Retina (tissue), 1 donor: ENCODE results near the gene SP110.
"Not testable (repeated sequence)": the region's sequence is repeated elsewhere in the genome, so short reads cannot be mapped to it uniquely, and the experiment has no call there.

Experiments
- DNase-seq: peaks from one replicate; pipeline ENCODE4 v3.0.0-alpha.2; 2016

Gene SP110

GRCh38 chr2:230222829-230223228 lies 3.0 kb upstream of the SP110 start:
- DNase-seq = not testable (repeated sequence)

GRCh38 chr2:230221493-230221892 lies 1.7 kb upstream of the SP110 start:
- no peak for DNase-seq

- DNase-seq = no peak
These were observed 674 bp upstream of the SP110 start for GRCh38 chr2:230220347-230220969.

DNA sequence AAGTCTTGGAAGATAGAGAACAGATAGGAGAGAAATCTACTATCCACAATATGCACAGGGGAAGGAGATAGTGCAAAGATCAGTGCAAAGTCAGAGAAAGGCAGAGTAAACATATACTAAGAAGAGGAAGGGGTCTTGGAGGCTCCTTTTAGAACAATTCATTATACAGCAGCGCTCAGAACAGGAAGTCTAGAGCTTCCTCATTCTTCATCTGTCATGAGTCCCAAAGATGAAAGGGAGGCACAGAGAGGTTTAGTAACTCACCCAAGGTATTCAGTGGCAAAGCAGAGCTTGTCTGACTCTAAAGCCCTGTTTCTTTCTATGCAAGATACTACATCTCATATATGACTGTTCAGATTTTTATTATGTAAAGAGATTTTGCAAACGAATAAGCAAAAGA lies 1.4 kb downstream of the SP110 start:
- DNase-seq = no peak

DNA sequence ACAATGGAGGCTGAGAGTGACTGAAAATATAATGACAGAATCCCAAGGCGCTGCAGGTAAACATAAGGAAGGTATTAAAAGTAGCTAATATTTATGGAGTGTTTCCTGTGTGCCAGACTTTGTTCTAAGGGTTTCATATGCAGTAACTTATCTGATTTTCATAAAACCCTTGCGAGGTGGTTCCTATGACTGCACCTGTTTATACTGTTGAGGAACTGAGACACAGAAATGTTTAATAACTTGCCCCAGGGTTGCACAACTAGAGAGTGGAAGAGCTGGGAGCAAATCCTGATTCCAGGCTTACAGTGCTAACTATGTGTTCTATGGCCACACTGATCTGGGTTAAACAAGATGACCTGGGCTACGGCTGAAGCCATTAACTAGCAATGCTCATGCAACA lies 2.4 kb downstream of the SP110 start:
- no peak for DNase-seq

GRCh38 chr2:230216489-230216888 lies 3.3 kb downstream of the SP110 start:
- no peak for DNase-seq

DNA sequence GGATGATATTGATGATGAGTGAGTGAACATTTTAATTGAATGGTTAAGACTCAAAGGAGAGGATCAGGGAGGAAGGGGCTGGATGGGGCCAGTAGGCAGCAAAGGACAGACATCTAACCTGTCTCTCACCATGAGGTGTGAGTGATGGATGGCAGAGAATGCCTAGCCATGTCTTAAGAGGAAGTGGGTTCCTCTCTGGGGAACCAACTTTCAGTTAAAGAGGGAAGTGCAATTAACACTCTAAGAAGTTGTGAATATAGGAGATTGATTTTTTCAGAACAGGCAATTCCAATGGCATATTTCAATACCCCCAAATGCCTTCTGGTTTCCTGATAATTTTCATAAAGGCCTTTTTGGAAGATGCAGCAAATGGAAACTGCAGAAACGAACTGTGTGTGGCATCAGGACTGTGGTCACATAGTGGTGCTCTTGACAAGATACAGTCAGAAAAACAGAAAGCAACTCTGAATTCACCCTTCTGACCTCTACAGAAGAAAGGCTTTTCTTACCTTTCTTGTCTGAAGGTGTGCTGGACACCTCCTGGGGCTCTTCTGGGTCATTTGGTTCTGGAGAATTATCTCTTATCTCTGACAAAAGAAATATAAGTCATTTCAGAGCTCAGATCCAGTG lies 10.2 kb downstream of the SP110 start:
- DNase-seq = no peak

DNA sequence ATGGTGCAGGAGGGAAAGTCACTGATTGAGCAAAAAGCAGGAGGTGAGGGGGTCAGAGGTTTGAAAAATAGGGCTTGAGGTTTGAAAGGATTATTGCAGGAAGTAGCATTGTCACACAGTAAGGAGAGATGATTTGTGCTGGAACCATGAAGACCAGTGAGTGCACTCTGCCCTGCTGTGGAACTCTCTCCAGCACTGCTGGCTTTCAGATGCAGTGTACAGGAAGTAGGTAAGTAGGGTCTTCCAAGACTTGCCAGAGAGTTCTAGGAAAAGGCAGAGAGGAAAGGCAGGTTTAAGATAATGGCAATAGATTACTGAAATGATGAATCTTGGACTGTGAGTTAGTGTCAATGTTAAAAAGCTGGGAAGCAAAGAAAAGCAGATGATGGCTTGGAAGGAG lies 11.2 kb downstream of the SP110 start:
- DNase-seq = no peak

GRCh38 chr2:230205721-230206120 lies 14.1 kb downstream of the SP110 start:
- no peak for DNase-seq

- DNase-seq = no peak
These were observed 14.8 kb downstream of the SP110 start for GRCh38 chr2:230205034-230205433.

- DNase-seq = no peak
These were observed 16.6 kb downstream of the SP110 start for GRCh38 chr2:230203110-230203676.

- DNase-seq = no peak
These were observed 17.2 kb downstream of the SP110 start for GRCh38 chr2:230202430-230203109.

DNA sequence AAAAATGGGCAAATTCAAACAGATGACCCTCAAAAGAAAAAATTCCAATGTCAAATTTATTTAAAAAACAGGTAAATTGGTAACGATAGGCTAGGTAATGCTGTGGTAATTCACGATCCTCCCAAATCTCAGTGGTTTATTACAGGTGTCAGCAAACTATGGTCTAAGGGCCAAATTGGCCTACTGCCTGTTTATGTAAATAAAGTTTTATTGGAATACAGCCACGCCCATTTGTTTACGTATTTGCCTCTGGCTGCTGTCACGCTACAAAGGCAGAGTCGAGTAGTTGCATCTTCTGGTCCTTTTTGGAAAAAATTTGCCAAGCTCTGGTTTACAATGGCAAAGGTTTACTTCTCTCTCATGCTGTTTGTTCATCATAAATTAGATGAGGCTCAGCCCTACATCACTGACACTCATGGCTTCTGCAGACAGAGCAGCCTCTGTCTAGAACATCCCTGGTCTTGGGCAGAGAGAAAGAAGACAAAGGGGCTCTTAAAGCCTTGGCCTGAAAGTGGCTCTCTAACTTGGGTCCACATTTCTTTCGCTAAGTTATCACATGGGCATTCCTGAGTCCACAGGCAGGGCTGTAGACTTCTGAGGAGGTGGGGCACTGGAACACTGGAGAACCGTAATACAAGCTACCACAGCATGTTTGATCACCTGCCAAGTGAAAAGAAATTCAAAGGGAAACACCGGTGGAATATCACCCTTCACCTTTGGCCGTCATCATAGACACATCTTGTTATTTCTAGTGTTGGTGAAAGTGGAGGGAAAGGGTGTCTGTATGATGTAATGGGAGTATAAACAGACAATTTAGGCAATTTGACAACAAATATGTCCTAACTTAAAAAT lies 34.8 kb downstream of the SP110 start:
- DNase-seq = no peak

GRCh38 chr2:230181195-230181594 lies 38.6 kb downstream of the SP110 start:
- DNase-seq = no peak

GRCh38 chr2:230179907-230180306 lies 39.9 kb downstream of the SP110 start:
- no peak for DNase-seq

DNA sequence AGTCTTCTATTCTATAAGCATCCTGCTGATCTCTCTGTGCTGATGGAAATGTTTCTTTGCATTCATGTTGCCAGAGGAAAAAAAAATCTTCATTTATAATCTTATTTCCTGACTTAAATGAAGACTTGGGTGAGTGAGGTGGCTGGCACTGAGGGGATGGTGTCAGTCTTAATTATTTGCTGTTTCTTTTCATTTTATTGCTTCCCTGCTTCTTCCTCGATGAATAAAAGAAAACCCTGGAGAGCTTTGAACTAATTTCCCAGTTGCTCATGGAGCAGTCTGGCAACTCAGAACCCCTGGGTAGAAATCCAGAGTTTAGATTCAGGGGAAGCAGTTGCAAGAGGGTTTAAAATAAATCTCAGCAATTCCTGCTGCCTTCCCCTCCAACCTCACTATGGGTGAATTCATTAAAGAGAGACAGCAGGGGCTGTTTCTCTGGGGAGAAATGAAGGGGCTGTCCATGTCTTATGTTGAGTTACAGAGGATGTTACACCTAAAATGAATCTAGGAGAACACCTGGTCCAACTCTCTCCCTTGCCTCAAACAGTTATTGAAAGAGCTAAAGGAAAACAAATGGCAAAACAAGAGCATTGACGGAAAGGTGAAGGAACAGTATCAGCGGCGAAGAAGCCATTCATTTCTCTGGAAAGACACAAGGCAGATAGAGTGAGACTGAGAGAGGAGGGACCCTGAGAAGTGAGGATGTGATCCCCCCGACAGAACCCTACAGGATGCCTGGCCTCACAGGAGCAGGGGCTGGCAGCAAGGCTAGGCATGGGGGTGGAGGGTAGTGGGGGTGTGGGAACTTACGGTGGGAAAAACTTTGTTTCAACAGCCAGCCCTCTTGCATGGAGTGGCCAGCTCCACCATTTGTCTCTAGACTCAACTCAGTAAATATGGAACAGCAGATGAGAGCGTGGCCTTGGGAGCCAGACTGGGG lies 41.0 kb downstream of the SP110 start:
- DNase-seq = no peak

DNA sequence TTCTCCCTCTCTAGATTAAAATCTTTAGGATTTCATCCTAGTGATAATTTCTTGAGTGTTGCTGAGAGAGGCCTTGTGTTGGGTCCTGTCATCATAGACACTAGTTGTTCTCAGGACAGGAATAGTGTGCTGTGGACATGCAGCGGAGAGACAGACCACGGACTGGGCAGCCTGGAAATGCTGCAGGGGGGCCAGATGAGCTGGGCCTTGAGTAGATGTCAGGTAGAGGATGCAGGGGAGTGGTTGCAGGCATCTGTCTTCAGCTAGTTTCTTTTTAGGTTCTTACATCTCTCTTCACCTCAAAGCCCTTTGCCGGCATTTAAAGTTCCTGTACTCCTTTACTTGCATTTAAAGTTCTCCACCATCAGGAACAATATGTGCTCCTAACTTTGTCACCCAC lies 42.8 kb downstream of the SP110 start:
- DNase-seq = no peak

DNA sequence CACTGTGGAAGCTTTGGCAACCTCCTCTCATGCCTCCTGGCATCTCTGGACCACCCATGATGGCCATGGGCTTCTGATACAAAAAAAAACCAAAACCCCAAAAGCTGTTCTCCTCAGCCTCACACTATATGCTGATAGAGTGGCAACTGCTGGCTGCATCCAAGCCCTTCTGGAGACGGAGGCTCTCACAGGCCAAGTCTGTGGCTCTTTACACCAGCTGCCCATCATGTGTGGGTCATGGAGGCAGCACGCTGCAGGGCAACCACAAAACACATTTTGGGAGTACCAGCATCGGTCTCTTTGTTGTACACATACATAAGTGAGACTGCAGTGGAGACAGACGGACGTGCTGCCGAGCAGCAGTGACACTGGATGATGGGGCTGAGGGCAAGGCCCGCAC lies 45.3 kb downstream of the SP110 start:
- DNase-seq = no peak

DNA sequence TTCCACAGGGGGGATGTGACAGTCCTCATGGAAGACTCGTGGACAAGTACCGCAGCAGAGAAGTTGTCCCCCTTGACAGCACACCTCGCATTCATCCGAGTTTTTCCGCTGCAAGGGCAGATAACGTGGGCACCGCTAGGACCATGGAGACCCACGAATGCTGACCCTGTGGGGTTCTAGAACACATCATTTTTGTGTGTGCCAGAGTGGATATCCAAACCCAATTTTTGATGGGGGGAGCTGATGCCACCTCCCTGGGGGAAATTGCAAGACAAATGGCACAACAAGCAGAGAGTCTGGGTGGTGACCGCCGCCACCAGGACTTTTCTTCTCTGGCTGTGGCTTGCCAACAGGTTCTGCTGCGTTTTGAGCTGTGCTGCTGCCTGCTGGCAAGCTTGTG lies 46.9 kb downstream of the SP110 start:
- no peak for DNase-seq

DNA sequence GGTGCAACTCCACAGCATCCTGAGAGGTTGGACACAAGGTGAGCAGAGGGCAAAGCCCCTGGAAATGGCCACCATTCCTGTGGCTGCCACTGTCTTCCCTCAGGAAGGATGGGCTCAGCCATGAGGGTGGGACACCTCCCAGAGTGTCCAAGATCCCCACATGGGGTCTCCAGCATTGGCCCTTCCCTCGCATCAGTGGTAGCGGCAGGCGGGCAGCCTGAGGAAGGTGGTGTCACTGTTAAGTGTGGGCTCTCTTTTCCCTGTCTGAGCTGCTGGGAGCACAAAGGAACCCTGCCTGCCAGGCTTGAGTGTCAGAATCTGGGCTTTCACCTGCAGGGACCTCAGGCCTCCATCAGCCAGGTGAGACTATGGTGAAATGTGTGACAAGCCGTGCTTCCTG lies 47.6 kb downstream of the SP110 start:
- DNase-seq = no peak

- DNase-seq = no peak
These were observed 49.3 kb downstream of the SP110 start for GRCh38 chr2:230170532-230170931.

GRCh38 chr2:230166557-230167170 lies 53.1 kb downstream of the SP110 start:
- DNase-seq = no peak
